Nephron (organoid): Measurements from ENCODE around the gene NEK7.

Experiments used
- H3K27ac Mint-ChIP-seq, 3 experiments: 2 replicates each; pipeline ENCODE4 v1.8.0; 2020; ENCODE audit warnings: mixed read lengths in 3 of 3, mild to moderate bottlenecking in 2 of 3, moderate library complexity in 1 of 3
- H3K27me3 Mint-ChIP-seq: 2 replicates; pipeline ENCODE4 v1.8.0; 2021; ENCODE audit warnings: low read depth, mild to moderate bottlenecking, moderate library complexity, mixed read lengths
- H3K36me3 Mint-ChIP-seq: 2 replicates; pipeline ENCODE4 v1.8.0; 2020; ENCODE audit warnings: low read depth, mixed read lengths
- H3K4me1 Mint-ChIP-seq: 2 replicates; pipeline ENCODE4 v1.8.0; 2020; ENCODE audit warnings: mixed read lengths
- H3K4me3 Mint-ChIP-seq, 3 experiments: 2 replicates each; pipeline ENCODE4 v1.8.0; 2020; ENCODE audit warnings: mild to moderate bottlenecking in 3 of 3, mixed read lengths in 3 of 3, moderate library complexity in 2 of 3
- H3K9me3 Mint-ChIP-seq: 2 replicates; pipeline ENCODE4 v1.8.0; 2020; ENCODE audit warnings: mixed read lengths
- TF ChIP-seq, protein P1 (sequence below), 3 experiments: fragments of 200-600 bp; sonication (generic); IDR thresholded peaks; one replicate each; pipeline ENCODE4 v1.5.0; 2021; ENCODE audit warnings: antibody characterized with exemption in 3 of 3; ENCODE audit not compliant: unreplicated experiment in 3 of 3

Gene NEK7

DNA sequence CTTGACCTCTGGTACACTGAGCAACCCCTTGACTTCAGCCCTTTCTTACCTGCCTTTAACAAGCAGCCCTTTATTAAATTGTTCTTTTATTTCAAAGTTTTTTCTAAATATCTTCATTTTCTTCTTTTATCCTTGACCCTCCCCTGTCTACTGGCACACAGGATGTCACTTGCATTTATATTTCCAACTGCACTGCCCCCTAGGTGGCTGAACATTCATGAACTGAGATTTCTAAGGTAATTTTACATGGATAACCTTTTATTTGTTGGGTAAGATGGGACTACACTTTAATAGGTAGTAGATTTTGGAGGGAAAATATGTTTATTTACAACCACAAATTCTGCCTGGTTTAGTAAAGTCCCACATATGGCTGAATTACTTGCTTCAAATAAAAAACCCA, 193.7 kb downstream of the NEK7 start:
- H3K4me3 Mint-ChIP-seq = no peak overlapping the region
- H3K27ac Mint-ChIP-seq = no peak overlapping the region
- H3K9me3 Mint-ChIP-seq = no peaks in the 10 kb centered on the region
- no peaks in the 10 kb centered on the region for H3K4me1 Mint-ChIP-seq
- H3K27me3 Mint-ChIP-seq = no peaks in the 10 kb centered on the region
- TF ChIP-seq, protein P1, sequence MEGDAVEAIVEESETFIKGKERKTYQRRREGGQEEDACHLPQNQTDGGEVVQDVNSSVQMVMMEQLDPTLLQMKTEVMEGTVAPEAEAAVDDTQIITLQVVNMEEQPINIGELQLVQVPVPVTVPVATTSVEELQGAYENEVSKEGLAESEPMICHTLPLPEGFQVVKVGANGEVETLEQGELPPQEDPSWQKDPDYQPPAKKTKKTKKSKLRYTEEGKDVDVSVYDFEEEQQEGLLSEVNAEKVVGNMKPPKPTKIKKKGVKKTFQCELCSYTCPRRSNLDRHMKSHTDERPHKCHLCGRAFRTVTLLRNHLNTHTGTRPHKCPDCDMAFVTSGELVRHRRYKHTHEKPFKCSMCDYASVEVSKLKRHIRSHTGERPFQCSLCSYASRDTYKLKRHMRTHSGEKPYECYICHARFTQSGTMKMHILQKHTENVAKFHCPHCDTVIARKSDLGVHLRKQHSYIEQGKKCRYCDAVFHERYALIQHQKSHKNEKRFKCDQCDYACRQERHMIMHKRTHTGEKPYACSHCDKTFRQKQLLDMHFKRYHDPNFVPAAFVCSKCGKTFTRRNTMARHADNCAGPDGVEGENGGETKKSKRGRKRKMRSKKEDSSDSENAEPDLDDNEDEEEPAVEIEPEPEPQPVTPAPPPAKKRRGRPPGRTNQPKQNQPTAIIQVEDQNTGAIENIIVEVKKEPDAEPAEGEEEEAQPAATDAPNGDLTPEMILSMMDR (IDR thresholded peaks at IDR 0.05; ENCODE audit: unreplicated experiment in 3 of 3) = no peak
- H3K36me3 Mint-ChIP-seq = no peaks in the 10 kb centered on the region

DNA sequence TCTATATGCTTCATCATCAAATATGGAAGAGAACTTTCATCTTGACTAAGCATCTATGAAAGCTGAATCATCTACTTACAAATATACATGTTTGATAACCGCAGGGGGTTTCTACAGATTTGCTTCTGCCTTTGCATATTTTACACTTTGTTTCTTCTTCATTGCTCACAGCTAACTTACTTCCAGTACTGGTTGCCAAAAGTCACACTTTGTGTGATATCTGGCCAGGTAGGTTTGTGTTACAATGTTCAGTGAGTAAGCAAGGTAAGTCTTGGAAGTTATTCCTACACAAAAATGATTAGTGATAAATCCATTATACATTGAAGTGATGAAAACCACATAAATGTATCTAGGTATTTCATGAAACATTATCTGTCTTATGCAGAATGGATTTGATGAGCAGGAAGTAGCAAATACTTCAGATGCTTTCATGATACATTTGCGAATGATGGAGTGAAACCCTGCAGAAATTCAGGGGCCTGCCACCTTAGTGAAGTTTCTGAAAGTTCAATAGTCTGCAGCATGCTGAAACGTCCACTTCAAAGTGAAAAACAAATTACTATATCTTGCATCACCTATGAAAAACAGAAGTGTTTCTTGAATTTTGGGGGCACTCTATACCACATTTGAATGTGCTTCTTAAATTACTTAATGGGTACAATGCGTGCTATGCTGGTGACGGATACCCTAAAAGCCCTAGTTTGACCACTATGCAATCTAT, 196.3 kb downstream of the NEK7 start:
- TF ChIP-seq, protein P1 (IDR thresholded peaks at IDR 0.05; ENCODE audit: unreplicated experiment in 3 of 3) = no peak
- Mint-ChIP-seq H3K27me3 (no peaks in the 10 kb centered on the region), H3K9me3 (no peaks in the 10 kb centered on the region), H3K4me1 (no peaks in the 10 kb centered on the region), H3K36me3 (no peaks in the 10 kb centered on the region), H3K27ac (no peak overlapping the region), H3K4me3 (no peak overlapping the region)

DNA sequence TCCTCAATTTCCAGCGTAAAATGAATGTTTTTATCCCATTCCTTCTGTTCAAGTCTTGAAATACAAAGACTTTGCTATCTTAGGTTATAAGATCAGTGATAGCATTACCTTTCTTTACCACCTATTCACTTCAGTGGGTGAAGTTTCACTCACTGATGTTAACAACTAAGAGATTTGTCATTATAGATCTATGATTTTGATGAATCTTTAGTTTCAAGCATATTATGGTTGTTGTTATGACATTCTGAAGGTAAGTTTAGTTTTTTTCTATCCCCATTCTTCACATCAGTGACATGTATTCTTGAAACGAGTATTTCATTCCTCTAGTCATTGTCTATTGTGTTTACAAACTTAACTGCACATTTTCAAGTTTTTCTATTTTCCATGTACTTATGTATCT, 201.1 kb downstream of the NEK7 start:
- no peak overlapping the region for H3K27ac Mint-ChIP-seq
- TF ChIP-seq, protein P1 (IDR thresholded peaks at IDR 0.05; ENCODE audit: unreplicated experiment in 3 of 3) = no peak
- no peaks in the 10 kb centered on the region for H3K27me3 Mint-ChIP-seq
- H3K4me3 Mint-ChIP-seq = no peak overlapping the region
- no peaks in the 10 kb centered on the region for H3K4me1 Mint-ChIP-seq
- H3K9me3 Mint-ChIP-seq = no peaks in the 10 kb centered on the region
- no peaks in the 10 kb centered on the region for H3K36me3 Mint-ChIP-seq

DNA sequence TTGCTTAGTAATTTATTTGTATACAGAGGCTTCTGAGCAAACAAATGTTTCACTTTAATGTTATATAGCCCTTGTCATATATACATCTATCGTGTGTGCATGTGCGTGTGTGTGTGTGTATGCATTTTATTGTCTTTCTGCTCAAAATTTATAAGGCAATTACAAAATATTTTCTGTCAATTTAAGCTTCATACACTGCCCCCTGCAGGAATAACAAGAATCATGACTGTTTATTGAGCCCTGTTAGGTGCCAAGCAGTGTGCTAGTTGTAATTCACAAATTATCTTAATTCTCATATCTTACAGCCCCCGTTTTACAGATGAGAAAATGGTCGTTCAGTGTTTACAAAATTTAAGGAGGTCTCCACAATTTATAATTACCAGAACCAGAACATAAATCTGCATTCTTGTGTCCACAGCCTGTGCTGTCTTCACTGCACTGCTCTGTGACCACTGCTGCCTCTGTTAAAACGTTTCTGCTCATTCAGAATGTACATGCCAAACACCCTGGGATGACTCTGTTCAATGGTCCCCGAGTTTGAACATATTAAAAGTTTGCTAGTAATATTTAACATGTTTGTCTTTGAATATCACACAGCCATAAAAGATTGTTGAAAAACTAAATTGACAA, 202.3 kb downstream of the NEK7 start:
- TF ChIP-seq, protein P1 (IDR thresholded peaks at IDR 0.05; ENCODE audit: unreplicated experiment in 3 of 3) = no peak
- no peak overlapping the region for H3K4me3 Mint-ChIP-seq
- no peaks in the 10 kb centered on the region for H3K9me3 Mint-ChIP-seq
- H3K27me3 Mint-ChIP-seq = no peaks in the 10 kb centered on the region
- H3K36me3 Mint-ChIP-seq = no peaks in the 10 kb centered on the region
- no peaks in the 10 kb centered on the region for H3K4me1 Mint-ChIP-seq
- H3K27ac Mint-ChIP-seq = no peak overlapping the region

DNA sequence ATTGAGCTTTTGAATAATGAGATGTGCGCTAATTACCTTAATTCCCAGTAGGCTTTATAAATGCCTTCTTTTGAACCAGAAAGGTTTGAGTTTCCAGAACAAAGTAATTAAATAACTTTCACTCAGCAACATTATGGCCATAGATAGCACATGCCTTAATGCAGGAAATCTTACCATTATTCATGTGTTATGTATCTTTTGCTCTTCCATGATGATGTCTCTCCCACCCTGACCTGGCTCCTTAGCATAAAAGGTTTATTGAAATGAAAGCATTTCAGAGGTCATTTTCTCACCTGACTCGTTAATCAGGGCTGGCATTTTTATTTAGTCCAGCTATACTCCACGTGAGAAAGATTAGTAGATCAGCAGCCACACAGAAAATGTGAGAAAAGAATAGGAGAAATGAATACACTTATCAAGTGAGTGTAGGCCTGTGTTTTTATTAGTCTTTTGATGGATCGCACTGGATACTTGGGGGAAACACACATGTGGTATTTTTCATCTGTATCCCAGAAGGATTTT, 203.5 kb downstream of the NEK7 start:
- TF ChIP-seq, protein P1 (IDR thresholded peaks at IDR 0.05; ENCODE audit: unreplicated experiment in 3 of 3) = no peak
- Mint-ChIP-seq H3K36me3 (no peaks in the 10 kb centered on the region), H3K27me3 (no peaks in the 10 kb centered on the region)

More for the DNA sequence above, 203.5 kb downstream of the NEK7 start:
- Mint-ChIP-seq H3K9me3 (no peaks in the 10 kb centered on the region), H3K27ac (no peak overlapping the region), H3K4me3 (no peak overlapping the region), H3K4me1 (no peaks in the 10 kb centered on the region)
